IPS-15b (cell line): ENCODE data around the gene AWAT1.
"Not testable (repeated sequence)": the region's sequence is repeated elsewhere in the genome, so short reads cannot be mapped to it uniquely, and the experiment has no call there.

ENCODE experiments used
- H3K27me3 ChIP-seq: one replicate; pipeline ENCODE4 v1.6.1; 2013; ENCODE audit warnings: low read length; ENCODE audit not compliant: control insufficient read depth, insufficient read depth
- H3K36me3 ChIP-seq: one replicate; pipeline ENCODE4 v1.6.1; 2013; ENCODE audit warnings: low read length; ENCODE audit not compliant: control insufficient read depth, insufficient read depth
- H3K4me1 ChIP-seq: one replicate; pipeline ENCODE4 v1.6.1; 2013; ENCODE audit warnings: mild to moderate bottlenecking, low read length; ENCODE audit not compliant: control insufficient read depth, insufficient read depth
- H3K4me3 ChIP-seq: one replicate; pipeline ENCODE4 v1.5.1; 2013; ENCODE audit warnings: low read depth, low read length
- H3K9ac ChIP-seq: one replicate; pipeline ENCODE4 v1.6.1; 2013; ENCODE audit warnings: low read depth, mild to moderate bottlenecking, low read length
- H3K9me3 ChIP-seq: one replicate; pipeline ENCODE4 v1.6.1; 2013; ENCODE audit warnings: mild to moderate bottlenecking, low read length; ENCODE audit not compliant: control insufficient read depth, insufficient read depth

Gene AWAT1

DNA sequence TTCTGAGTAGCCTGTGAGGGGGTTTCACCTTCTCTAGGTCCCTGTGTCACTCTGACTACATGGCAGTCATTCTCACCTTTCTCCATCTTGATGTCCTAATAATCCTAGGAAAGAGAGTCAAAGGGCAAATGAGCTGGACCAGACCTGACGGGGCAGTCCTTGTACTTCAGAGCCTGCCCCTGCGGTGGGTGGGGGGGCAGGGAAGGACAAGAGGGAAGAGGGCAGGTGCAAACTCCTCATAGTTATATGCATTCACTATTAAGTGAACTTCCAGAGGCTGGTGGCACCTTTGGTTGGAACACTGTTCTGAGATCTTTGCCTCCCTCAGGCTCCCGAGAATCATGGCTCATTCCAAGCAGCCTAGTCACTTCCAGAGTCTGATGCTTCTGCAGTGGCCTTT lies at the start of gene AWAT1:
AWAT1 (plus strand) TSS at position 301 of the 400 bp plus-strand sequence; CDS start at position 342, 41 bp downstream.
- H3K4me1 ChIP-seq: no peaks in the 10 kb centered on the region
- H3K27me3 ChIP-seq: no peaks in the 10 kb centered on the region
- no peaks in the 10 kb centered on the region for H3K36me3 ChIP-seq
- H3K4me3 ChIP-seq: no peak within 1 kb of the TSS
- peaks cover 2% of the 10 kb centered on the region for H3K9me3 ChIP-seq
- no peak within 1 kb of the TSS for H3K9ac ChIP-seq

GRCh38 chrX:70190225-70190624 lies 44.2 kb upstream of the AWAT1 start:
- no peaks in the 10 kb centered on the region for H3K36me3 ChIP-seq
- no peak overlapping the region for H3K4me3 ChIP-seq
- H3K9ac ChIP-seq: no peak overlapping the region
- no peaks in the 10 kb centered on the region for H3K9me3 ChIP-seq
- no peaks in the 10 kb centered on the region for H3K27me3 ChIP-seq
- no peaks in the 10 kb centered on the region for H3K4me1 ChIP-seq

- Histone ChIP-seq H3K9me3 (no peaks in the 10 kb centered on the region), H3K9ac (no peak overlapping the region), H3K36me3 (no peaks in the 10 kb centered on the region), H3K4me3 (no peak overlapping the region), H3K27me3 (no peaks in the 10 kb centered on the region), H3K4me1 (no peaks in the 10 kb centered on the region)
These were observed 37.3 kb upstream of the AWAT1 start for GRCh38 chrX:70196961-70197720.

DNA sequence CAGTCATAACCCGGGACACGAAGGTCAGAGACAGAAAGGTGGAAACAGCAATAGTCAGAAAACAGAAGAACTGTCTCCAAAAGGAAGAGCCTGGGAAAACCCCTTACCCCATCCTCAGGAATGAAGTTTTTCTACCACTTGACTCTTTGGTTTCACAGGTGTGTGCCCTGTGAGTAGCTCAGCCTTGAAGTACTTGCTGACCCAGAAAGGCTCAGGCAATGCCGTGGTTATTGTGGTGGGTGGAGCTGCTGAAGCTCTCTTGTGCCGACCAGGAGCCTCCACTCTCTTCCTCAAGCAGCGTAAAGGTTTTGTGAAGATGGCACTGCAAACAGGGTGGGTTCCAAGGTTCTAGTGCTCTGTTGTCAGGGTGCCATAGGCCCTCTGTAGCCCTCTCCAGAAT lies 32.7 kb upstream of the AWAT1 start:
- H3K9me3 ChIP-seq: no peaks in the 10 kb centered on the region
- H3K27me3 ChIP-seq: no peaks in the 10 kb centered on the region
- H3K4me3 ChIP-seq: no peak overlapping the region
- H3K9ac ChIP-seq: no peak overlapping the region
- no peaks in the 10 kb centered on the region for H3K36me3 ChIP-seq
- H3K4me1 ChIP-seq: no peaks in the 10 kb centered on the region

GRCh38 chrX:70208479-70208878 lies 26.0 kb upstream of the AWAT1 start:
- Histone ChIP-seq H3K4me1 (no peaks in the 10 kb centered on the region), H3K36me3 (no peaks in the 10 kb centered on the region), H3K4me3 (no peak overlapping the region), H3K9ac (no peak overlapping the region), H3K9me3 (no peaks in the 10 kb centered on the region), H3K27me3 (no peaks in the 10 kb centered on the region)

GRCh38 chrX:70209570-70209969 lies 24.9 kb upstream of the AWAT1 start:
- not testable (repeated sequence) for H3K9me3 ChIP-seq, H3K36me3 ChIP-seq, H3K9ac ChIP-seq, H3K27me3 ChIP-seq, H3K4me1 ChIP-seq, H3K4me3 ChIP-seq

DNA sequence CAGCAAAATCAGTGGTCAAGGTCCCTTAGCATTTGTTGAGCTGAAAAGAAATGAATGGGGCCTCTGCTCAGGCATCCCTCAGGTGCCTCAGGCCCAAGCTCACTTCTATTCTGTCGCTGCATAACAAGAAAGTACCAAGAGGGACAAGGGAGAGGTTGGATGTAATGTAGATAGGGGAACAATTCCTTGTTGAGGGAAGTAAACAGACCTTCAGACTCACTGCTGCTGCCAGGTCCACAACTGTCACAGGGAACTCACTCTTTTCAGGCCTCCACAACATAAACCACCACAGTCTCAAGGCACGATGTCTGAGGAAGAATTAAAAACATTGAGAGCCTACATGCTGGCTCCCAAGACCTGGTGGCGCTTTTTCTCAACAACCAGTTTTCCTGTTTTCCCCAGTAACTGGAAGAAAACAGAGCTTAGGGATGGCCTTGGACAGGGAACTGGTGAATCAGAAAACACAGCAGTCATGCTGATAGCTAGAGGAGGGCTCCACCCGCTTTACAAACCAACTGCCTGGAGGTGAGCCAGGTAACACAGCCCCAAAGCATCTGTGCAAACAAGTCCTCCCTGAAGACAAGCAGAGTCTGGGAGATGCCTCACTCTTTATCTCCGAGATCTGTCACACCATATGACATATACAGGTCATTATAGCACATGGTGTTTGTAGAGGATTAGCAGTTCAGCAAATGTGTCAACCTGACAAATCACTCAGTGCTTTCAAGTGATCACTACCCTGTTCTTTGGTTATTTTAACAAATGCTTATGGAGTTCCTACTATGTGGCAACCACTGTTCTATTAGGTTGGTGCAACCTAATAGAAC lies 14.3 kb upstream of the AWAT1 start:
- Histone ChIP-seq H3K36me3 (no peaks in the 10 kb centered on the region), H3K4me3 (no peak overlapping the region), H3K9ac (no peak overlapping the region), H3K27me3 (no peaks in the 10 kb centered on the region), H3K4me1 (no peaks in the 10 kb centered on the region), H3K9me3 (peaks cover 4% of the 10 kb centered on the region)

DNA sequence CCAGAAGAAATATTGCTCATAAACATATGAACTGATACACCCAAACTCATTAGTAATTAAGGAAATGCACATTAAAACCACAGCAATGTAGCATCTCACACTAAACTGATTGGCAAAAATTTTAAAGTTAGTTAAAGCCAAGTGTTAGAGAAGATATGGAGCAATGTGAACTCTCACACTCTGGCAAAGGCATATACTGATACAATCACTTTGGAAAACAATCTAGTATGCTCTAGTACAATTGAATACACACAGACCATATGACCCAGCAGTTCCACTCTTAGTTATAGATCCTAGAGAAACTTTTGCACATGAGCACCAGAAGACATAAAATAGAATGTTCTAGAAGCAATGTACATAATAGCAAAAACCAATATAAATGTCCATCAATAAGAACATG lies 8.4 kb upstream of the AWAT1 start:
- Histone ChIP-seq H3K4me3 (no peak overlapping the region), H3K4me1 (no peaks in the 10 kb centered on the region), H3K36me3 (no peaks in the 10 kb centered on the region), H3K9me3 (no peaks in the 10 kb centered on the region), H3K27me3 (no peaks in the 10 kb centered on the region), H3K9ac (no peak overlapping the region)

DNA sequence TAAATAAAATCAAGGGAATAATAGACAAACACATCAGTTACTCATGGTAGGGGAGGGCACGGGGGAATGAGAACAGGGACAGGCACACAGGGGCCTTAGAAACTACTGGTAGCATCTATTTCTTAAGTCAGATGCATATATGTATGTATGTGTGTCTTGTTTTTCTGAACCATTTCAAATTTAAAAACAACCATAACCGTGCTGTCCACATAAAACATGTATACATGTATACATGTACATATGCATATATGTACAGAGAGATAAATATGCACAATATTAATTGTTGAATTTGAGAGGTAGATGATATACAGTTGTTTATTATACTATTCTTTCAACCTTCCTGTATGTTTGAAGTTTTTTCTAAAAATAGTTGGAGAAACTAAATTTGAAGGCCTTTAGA lies 7.8 kb upstream of the AWAT1 start:
- Histone ChIP-seq H3K4me3 (no peak overlapping the region), H3K9ac (no peak overlapping the region), H3K36me3 (no peaks in the 10 kb centered on the region), H3K27me3 (no peaks in the 10 kb centered on the region), H3K9me3 (no peaks in the 10 kb centered on the region), H3K4me1 (no peaks in the 10 kb centered on the region)

GRCh38 chrX:70231666-70232065 lies 2.8 kb upstream of the AWAT1 start:
- Histone ChIP-seq H3K36me3 (no peaks in the 10 kb centered on the region), H3K4me3 (no peak overlapping the region), H3K4me1 (no peaks in the 10 kb centered on the region), H3K9me3 (no peaks in the 10 kb centered on the region), H3K27me3 (no peaks in the 10 kb centered on the region), H3K9ac (no peak overlapping the region)

- H3K27me3 ChIP-seq: no peaks in the 10 kb centered on the region
- H3K9me3 ChIP-seq: peaks cover 2% of the 10 kb centered on the region
- H3K9ac ChIP-seq: no peak overlapping the region
- H3K4me3 ChIP-seq: no peak overlapping the region
- H3K4me1 ChIP-seq: no peaks in the 10 kb centered on the region
- H3K36me3 ChIP-seq: no peaks in the 10 kb centered on the region
These were observed 6.3 kb downstream of the AWAT1 start for GRCh38 chrX:70240751-70241150.

GRCh38 chrX:70241501-70241900 lies 7.0 kb downstream of the AWAT1 start:
- peaks cover 2% of the 10 kb centered on the region for H3K9me3 ChIP-seq
- H3K27me3 ChIP-seq: no peaks in the 10 kb centered on the region
- no peak overlapping the region for H3K9ac ChIP-seq
- no peak overlapping the region for H3K4me3 ChIP-seq
- H3K36me3 ChIP-seq: no peaks in the 10 kb centered on the region
- H3K4me1 ChIP-seq: no peaks in the 10 kb centered on the region
